WI38 (cell line): ENCODE results near the gene SLC37A3.
A peak's percentile ranks its signal among the peaks of the same experiment; 100 is the strongest.
"Not testable (repeated sequence)": the region's sequence is repeated elsewhere in the genome, so short reads cannot be mapped to it uniquely, and the experiment has no call there.

Source experiments
- H3K4me3 ChIP-seq: 2 replicates; pipeline ENCODE4 v1.5.1; 2011; ENCODE audit warnings: low read depth, mild to moderate bottlenecking, control low read depth, low read length
- TF ChIP-seq, protein P1 (sequence below): IDR thresholded peaks from 2 replicates; pipeline ENCODE4 v1.5.1; 2012; ENCODE audit warnings: low read depth, mild to moderate bottlenecking, control low read depth, low read length

SLC37A3 gene

DNA sequence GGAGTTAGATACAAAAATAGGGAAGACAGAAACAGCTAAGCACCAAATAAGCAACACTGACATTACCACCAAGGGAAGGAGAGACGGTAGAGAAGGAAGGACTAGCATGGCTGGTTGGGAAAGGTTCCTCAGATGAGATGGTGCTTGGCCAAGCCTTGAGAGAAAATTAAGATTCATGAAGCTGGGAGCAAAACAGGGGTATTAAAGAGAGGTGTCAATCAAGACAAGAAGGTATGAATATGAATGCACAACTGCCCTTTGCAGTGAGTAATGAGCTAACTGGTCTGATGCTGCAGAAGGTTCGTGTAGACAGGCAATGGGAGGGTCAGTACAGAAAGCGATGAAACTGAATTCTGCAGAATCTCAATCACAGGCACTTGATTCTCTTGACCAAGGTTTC, 67.7 kb downstream of the SLC37A3 start:
- TF ChIP-seq, protein P1, sequence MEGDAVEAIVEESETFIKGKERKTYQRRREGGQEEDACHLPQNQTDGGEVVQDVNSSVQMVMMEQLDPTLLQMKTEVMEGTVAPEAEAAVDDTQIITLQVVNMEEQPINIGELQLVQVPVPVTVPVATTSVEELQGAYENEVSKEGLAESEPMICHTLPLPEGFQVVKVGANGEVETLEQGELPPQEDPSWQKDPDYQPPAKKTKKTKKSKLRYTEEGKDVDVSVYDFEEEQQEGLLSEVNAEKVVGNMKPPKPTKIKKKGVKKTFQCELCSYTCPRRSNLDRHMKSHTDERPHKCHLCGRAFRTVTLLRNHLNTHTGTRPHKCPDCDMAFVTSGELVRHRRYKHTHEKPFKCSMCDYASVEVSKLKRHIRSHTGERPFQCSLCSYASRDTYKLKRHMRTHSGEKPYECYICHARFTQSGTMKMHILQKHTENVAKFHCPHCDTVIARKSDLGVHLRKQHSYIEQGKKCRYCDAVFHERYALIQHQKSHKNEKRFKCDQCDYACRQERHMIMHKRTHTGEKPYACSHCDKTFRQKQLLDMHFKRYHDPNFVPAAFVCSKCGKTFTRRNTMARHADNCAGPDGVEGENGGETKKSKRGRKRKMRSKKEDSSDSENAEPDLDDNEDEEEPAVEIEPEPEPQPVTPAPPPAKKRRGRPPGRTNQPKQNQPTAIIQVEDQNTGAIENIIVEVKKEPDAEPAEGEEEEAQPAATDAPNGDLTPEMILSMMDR: no peak
- H3K4me3 ChIP-seq: no peak overlapping the region

DNA sequence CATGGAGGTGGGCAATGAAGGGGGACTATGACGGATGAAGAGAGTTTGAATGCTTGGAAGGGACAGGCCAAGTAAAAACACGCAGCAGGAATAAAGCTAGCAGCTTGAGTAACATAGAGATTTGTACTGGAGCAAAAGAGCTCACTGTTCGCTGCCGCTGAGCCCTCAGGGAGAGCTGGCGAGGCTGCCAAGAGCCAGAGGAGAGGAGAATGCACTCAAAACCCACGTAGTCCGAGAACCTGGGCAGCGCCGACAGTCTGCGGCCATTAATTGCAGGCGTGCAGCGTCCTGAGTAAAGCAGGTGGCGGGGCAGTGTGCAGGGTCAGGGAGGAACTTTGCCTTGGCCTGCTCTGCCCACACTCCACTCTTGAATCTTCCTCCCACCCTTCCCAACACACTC, 68.2 kb downstream of the SLC37A3 start:
- TF ChIP-seq, protein P1: no peak
- H3K4me3 ChIP-seq: no peak overlapping the region

DNA sequence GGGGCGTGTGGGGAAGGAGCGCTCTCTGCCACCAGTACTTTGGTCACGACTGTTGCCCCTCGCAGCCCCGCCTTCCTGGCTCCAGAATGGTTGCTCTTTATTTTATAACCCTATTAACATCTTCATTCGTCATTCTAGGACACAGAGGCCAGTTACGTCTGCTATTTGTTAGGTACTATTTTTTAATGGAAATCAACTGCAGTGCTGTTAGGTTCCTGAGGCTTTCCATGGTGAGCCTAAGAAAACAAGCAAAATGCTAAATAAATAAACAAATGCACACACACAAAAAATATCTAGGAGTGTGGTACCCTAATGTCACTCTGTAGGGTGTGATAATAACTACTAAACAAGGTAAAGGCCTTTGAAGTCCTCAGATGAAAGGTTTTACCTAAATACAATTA, 71.1 kb downstream of the SLC37A3 start:
- TF ChIP-seq, protein P1: no peak
- no peak overlapping the region for H3K4me3 ChIP-seq

DNA sequence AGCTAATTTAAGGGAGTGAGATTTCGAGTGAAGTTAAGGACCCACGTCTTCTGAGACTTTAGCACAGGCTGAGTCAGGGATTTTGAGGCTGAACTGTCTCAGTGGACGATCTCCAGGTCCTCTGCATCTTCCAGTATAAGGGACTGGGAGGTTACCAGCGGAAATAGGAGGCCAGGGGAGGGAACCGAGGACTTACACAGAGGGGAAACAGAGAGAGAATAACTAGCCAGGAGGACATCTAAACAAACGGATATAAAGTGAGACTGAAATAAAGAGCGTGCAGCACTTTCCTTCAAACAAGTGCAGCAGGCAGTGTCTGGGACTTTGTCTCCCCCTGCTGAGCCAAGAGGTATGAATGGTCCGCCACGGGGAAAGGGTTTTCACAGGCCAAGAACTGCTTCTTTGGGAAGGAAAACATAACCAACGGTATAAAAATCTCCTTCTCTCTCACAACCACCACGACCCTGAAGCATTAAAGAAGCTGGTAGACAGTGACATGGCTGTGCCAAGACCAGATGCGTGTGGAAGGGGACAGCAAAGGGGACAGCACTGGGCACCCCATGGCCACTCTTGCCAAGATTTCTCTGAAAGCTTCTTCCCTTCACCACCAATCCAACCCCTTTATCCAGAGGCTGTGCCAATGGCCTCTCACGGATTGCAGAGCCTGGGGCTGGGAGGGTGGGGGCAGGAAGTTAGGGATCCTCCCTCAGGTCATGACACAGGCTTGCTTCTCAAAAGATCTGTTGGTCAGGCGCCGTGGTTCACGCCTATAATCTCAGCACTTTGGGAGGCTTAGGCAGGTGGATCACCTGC, 72.0 kb downstream of the SLC37A3 start:
- H3K4me3 ChIP-seq: no peak overlapping the region
- TF ChIP-seq, protein P1: peak; percentile 85

DNA sequence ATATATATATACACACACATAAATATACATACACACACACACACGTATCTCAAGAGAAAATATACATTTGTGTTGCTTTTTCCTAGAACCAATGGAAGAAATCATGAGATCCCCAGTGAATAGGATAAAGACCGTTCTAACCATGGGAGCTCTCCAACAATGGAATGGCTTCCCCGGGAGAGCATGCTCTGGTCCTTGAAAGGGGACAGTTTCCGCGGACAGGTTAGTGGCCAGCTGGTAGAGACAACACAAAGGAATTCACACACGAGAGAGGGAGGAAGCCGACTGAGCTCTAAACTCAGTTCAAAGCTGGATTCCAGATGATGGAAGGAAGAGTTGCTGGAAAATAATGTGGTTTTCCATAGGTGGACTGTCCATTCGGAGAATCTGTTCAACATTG, 72.7 kb downstream of the SLC37A3 start:
- H3K4me3 ChIP-seq: no peak overlapping the region
- TF ChIP-seq, protein P1: no peak

DNA sequence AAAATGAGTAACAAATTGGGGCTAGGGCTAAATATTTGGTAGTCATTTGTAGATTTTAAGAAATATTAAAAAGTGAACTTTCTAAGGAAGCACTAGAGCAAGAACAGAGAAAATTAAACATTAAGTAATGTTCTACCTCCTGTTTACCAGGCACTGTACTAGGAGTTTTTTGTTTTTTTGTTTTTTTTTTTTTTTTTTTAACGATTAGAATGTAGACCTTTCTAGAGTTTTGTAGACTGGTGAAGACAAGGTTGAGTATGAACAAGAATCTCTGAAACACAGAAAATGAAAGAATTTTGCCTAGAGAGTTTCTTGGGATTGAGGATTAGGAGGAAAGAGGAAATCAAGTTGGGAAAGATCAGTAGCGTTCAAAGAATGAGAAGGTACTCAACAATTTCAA, 73.6 kb downstream of the SLC37A3 start:
- TF ChIP-seq, protein P1: no peak
- no peak overlapping the region for H3K4me3 ChIP-seq

DNA sequence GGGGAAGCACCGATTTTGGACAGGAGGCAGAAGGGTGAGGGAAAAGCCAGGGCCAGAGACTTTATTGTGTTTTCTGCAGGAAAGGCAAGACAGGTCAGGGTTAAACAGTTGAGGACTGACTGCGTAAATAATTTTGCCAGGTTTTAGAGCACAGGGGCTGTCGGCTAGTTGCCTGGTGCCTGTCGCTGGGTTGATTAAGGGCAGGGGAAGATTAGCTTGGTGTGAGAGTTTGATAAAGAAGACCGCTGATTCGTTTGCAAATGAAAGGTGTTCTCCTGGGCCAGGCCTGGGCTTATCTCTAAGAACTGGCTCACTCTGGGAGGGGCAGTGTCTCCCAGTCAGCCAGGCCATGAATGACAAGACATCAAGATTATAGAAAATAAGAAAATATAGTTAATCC, 75.6 kb downstream of the SLC37A3 start:
- TF ChIP-seq, protein P1: no peak

DNA sequence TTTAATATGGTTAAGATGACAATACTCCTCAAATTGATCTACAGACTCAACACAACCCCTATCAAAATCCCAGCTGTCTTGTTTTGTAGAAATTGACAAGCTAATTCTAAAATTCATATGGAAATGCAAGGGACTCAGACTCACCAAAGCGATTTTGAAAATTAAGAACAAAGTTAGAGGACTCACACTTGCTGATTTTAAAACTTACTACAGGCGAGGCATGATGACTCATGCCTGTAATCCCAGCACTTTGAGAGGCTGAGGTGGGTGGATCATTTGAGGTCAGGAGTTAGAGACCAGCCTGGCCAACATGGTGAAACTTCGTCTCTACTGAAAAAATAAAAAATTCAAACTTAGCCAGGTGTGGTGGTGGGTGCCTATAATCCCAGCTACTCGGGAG, 78.3 kb downstream of the SLC37A3 start:
- H3K4me3 ChIP-seq: not testable (repeated sequence)

More for the DNA sequence above, 75.6 kb downstream of the SLC37A3 start:
- no peak overlapping the region for H3K4me3 ChIP-seq
